SU-DHL-6 (cell line): ENCODE data around the gene SPSB1.

Experiments used
- EZH2phosphoT487 ChIP-seq: fragments of 200-600 bp; sonication (generic), shearing (Covaris generic); conservative IDR thresholded peaks from 2 replicates; pipeline ENCODE4 v1.6.1; 2018; ENCODE audit warnings: mild to moderate bottlenecking, antibody characterized with exemption, low read length, moderate library complexity, mixed read lengths
- TF ChIP-seq, protein P1 (sequence below): fragments of 200-600 bp; sonication (generic); IDR thresholded peaks from one replicate; pipeline ENCODE4 v1.5.1; 2017; ENCODE audit warnings: antibody characterized with exemption, mild to moderate bottlenecking, low read length, moderate library complexity; ENCODE audit not compliant: insufficient read depth, poor library complexity, severe bottlenecking

DNA sequence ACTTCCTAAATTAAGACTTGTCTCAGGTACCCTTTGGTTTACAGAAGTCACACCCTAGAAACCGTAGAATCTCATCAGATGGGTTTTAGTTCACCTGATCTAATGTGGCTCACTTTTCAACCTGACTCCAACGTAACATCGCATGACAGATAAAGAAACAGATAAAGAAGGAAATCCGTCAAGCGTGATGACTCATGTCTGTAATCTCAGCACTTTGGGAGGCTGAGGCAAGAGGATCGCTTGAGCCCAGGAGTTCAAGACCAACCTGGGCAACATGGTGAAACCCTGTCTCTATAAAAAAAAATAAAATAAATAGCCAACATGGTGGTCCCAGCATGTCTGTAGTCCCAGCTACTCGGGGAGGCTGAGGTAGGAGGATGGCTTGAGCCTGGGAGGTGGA, 97.3 kb downstream of the SPSB1 start:
- TF ChIP-seq, protein P1, sequence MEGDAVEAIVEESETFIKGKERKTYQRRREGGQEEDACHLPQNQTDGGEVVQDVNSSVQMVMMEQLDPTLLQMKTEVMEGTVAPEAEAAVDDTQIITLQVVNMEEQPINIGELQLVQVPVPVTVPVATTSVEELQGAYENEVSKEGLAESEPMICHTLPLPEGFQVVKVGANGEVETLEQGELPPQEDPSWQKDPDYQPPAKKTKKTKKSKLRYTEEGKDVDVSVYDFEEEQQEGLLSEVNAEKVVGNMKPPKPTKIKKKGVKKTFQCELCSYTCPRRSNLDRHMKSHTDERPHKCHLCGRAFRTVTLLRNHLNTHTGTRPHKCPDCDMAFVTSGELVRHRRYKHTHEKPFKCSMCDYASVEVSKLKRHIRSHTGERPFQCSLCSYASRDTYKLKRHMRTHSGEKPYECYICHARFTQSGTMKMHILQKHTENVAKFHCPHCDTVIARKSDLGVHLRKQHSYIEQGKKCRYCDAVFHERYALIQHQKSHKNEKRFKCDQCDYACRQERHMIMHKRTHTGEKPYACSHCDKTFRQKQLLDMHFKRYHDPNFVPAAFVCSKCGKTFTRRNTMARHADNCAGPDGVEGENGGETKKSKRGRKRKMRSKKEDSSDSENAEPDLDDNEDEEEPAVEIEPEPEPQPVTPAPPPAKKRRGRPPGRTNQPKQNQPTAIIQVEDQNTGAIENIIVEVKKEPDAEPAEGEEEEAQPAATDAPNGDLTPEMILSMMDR: no peak
- no peak for TF ChIP-seq EZH2phosphoT487
